GM19023 (cell line): ENCODE data around the gene POLD4.

Experiments used
- ATAC-seq: cut with Tn5 transposase; IDR thresholded peaks from one replicate; pipeline ENCODE4 v1.9.1; 2021; ENCODE audit warnings: mild to moderate bottlenecking, moderate library complexity; ENCODE audit not compliant: unreplicated experiment

Gene POLD4

GRCh38 chr11:67389477-67389876 lies 36.1 kb upstream of the POLD4 start:
- ATAC-seq = no peak

GRCh38 chr11:67387518-67387917 lies 34.2 kb upstream of the POLD4 start:
- ATAC-seq = no peak

- no peak for ATAC-seq
Observed at GRCh38 chr11:67387069-67387468, 33.7 kb upstream of the POLD4 start.

- no peak for ATAC-seq
Observed at GRCh38 chr11:67384851-67385366, 31.6 kb upstream of the POLD4 start.

GRCh38 chr11:67382276-67383136 lies 29.2 kb upstream of the POLD4 start:
- ATAC-seq = no peak

GRCh38 chr11:67381244-67381972 lies 28.1 kb upstream of the POLD4 start:
- ATAC-seq = no peak

GRCh38 chr11:67379061-67380058 lies 26.0 kb upstream of the POLD4 start:
- no peak for ATAC-seq

- ATAC-seq = no peak
Observed at GRCh38 chr11:67378544-67378943, 25.2 kb upstream of the POLD4 start.

- no peak for ATAC-seq
Observed at GRCh38 chr11:67376873-67377808, 23.8 kb upstream of the POLD4 start.

GRCh38 chr11:67376063-67376820 lies 22.9 kb upstream of the POLD4 start:
- ATAC-seq = no peak

- no peak for ATAC-seq
Observed at GRCh38 chr11:67375320-67376055, 22.1 kb upstream of the POLD4 start.

- no peak for ATAC-seq
Observed at GRCh38 chr11:67374571-67375281, 21.4 kb upstream of the POLD4 start.

GRCh38 chr11:67373648-67374570 lies 20.6 kb upstream of the POLD4 start:
- no peak for ATAC-seq

- no peak for ATAC-seq
Observed at GRCh38 chr11:67372993-67373647, 19.8 kb upstream of the POLD4 start, which contains the start of gene CLCF1. TSS of gene CLCF1 (minus strand) at chr11:67373598. CDS start at chr11:67373539, 59 bp downstream.

- no peak for ATAC-seq
Observed at GRCh38 chr11:67372321-67372992, 19.1 kb upstream of the POLD4 start.
